Measurements from ENCODE around the gene ANKRD30A.

Gene ANKRD30A

DNA sequence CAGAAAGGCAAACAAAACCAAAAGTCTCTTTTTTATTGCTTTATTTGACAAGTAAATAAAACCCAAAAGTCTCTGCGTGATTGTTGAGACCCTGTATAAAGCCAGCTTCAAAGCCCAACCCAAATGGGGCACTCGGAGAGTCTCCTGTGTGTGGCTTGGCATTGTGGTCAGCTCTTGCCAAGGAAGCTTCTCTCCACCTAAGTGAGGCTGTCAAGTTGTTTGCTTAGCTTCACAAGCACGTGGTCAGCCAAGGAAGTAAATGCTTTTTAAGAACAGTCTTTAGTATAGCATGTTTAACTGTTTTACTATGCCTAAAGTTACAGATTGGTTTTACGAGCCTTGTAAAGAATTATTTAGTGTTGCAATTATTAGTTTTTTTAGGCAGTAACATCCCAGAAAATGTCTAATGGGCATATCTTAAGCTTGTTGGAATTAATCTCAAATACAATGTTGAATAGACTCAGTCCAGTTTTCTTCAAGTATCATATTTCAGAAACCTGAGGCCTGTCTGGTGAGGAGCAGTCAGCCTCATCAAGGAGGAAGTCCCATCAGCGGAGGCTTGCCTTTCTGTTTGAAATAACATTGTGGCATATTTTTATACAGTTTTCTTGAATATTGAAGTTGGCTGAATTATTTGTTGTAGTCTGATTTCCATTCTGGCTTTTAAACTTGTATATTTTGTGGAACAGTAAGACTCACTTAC is 144.3 kb downstream of the ANKRD30A start:
- Histone ChIP-seq H3K4me3 (ENCODE audit: low read length) (no peak overlapping the region), H3K9ac (ENCODE audit: low read length) (no peak overlapping the region), H3K4me1 (ENCODE audit: control insufficient read depth, insufficient read depth, low read length) (no peaks in the 10 kb centered on the region), H3K9me3 (ENCODE audit: control insufficient read depth, low read length) (no peaks in the 10 kb centered on the region), H3K27me3 (replicated peaks; ENCODE audit: control insufficient read depth, insufficient read depth, low read length) (no peaks in the 10 kb centered on the region), H3K36me3 (ENCODE audit: control insufficient read depth, insufficient read depth, low read length, severe bottlenecking) (no peaks in the 10 kb centered on the region)
- no peak for DNase-seq (ENCODE audit: low read depth)

- Histone ChIP-seq H3K4me1 (ENCODE audit: control insufficient read depth, insufficient read depth, low read length) (no peaks in the 10 kb centered on the region), H3K27me3 (replicated peaks; ENCODE audit: control insufficient read depth, insufficient read depth, low read length) (no peaks in the 10 kb centered on the region), H3K4me3 (ENCODE audit: low read length) (no peak overlapping the region), H3K36me3 (ENCODE audit: control insufficient read depth, insufficient read depth, low read length, severe bottlenecking) (no peaks in the 10 kb centered on the region), H3K9me3 (ENCODE audit: control insufficient read depth, low read length) (no peaks in the 10 kb centered on the region), H3K9ac (ENCODE audit: low read length) (no peak overlapping the region)
- DNase-seq (ENCODE audit: low read depth) = no peak
These were observed 149.9 kb downstream of the ANKRD30A start for GRCh38 chr10:37275216-37275777.

GRCh38 chr10:37285063-37285462 is 159.7 kb downstream of the ANKRD30A start:
- H3K36me3 ChIP-seq (ENCODE audit: control insufficient read depth, insufficient read depth, low read length, severe bottlenecking) = no peaks in the 10 kb centered on the region
- no peak overlapping the region for H3K9ac ChIP-seq (ENCODE audit: low read length)
- H3K4me3 ChIP-seq (ENCODE audit: low read length) = no peak overlapping the region
- H3K9me3 ChIP-seq (ENCODE audit: control insufficient read depth, low read length) = no peaks in the 10 kb centered on the region
- H3K4me1 ChIP-seq (ENCODE audit: control insufficient read depth, insufficient read depth, low read length) = no peaks in the 10 kb centered on the region
- no peaks in the 10 kb centered on the region for H3K27me3 ChIP-seq (replicated peaks; ENCODE audit: control insufficient read depth, insufficient read depth, low read length)
- no peak for DNase-seq (ENCODE audit: low read depth)

GRCh38 chr10:37289833-37290464 is 164.6 kb downstream of the ANKRD30A start:
- no peak overlapping the region for H3K9ac ChIP-seq (ENCODE audit: low read length)
- H3K9me3 ChIP-seq (ENCODE audit: control insufficient read depth, low read length) = peaks cover 4% of the 10 kb centered on the region
- no peak overlapping the region for H3K4me3 ChIP-seq (ENCODE audit: low read length)
- no peaks in the 10 kb centered on the region for H3K36me3 ChIP-seq (ENCODE audit: control insufficient read depth, insufficient read depth, low read length, severe bottlenecking)
- H3K27me3 ChIP-seq (replicated peaks; ENCODE audit: control insufficient read depth, insufficient read depth, low read length) = no peaks in the 10 kb centered on the region
- H3K4me1 ChIP-seq (ENCODE audit: control insufficient read depth, insufficient read depth, low read length) = no peaks in the 10 kb centered on the region
- no peak for DNase-seq (ENCODE audit: low read depth)

DNA sequence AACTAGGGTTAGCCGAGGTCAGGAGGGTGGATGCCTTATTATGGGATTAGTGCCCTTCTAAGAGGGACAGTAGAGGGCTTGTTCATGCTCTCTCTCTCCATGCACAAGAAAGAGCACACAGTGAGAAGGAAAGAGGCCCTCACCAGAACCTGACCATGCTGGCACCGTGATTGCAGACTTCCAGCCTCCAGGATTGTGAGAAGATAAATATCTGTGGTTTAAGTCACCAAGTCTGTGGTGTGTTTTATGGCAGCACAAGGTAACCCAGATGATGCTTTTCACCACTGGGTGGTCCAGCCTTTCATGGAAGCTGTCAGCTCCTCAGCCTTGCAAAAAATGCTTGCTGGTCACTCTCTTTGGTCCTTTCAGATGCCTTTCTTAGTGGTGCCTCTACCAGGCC is 175.9 kb downstream of the ANKRD30A start:
- Histone ChIP-seq H3K9me3 (ENCODE audit: control insufficient read depth, low read length) (no peaks in the 10 kb centered on the region), H3K4me3 (ENCODE audit: low read length) (no peak overlapping the region), H3K36me3 (ENCODE audit: control insufficient read depth, insufficient read depth, low read length, severe bottlenecking) (no peaks in the 10 kb centered on the region), H3K4me1 (ENCODE audit: control insufficient read depth, insufficient read depth, low read length) (no peaks in the 10 kb centered on the region), H3K9ac (ENCODE audit: low read length) (no peak overlapping the region), H3K27me3 (replicated peaks; ENCODE audit: control insufficient read depth, insufficient read depth, low read length) (no peaks in the 10 kb centered on the region)
- no peak for DNase-seq (ENCODE audit: low read depth)

GRCh38 chr10:37304036-37304435 is 178.6 kb downstream of the ANKRD30A start:
- no peak for DNase-seq (ENCODE audit: low read depth)
- Histone ChIP-seq H3K36me3 (ENCODE audit: control insufficient read depth, insufficient read depth, low read length, severe bottlenecking) (no peaks in the 10 kb centered on the region), H3K4me3 (ENCODE audit: low read length) (no peak overlapping the region), H3K4me1 (ENCODE audit: control insufficient read depth, insufficient read depth, low read length) (no peaks in the 10 kb centered on the region), H3K9me3 (ENCODE audit: control insufficient read depth, low read length) (no peaks in the 10 kb centered on the region), H3K27me3 (replicated peaks; ENCODE audit: control insufficient read depth, insufficient read depth, low read length) (no peaks in the 10 kb centered on the region), H3K9ac (ENCODE audit: low read length) (no peak overlapping the region)

DNA sequence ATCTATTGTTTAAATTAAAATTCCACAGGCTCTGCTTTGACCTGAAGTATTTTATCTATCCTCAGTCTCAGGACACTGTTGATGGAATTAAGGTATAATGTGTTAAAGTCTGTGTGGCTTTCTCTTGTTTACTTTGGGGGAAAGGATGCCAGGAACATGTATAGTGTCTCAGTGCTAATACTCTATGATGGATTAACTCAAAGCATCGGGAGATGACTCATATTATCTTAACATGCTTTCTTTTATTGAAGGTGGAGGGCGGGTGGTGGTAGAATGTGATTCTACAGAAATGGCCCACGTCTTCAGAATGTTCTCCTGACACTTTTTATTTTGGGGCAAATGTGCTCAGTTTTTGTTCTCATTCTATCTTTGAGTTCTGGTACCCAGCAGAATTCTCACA is 189.0 kb downstream of the ANKRD30A start:
- no peak for DNase-seq (ENCODE audit: low read depth)
- Histone ChIP-seq H3K9ac (ENCODE audit: low read length) (no peak overlapping the region), H3K4me1 (ENCODE audit: control insufficient read depth, insufficient read depth, low read length) (no peaks in the 10 kb centered on the region), H3K27me3 (replicated peaks; ENCODE audit: control insufficient read depth, insufficient read depth, low read length) (no peaks in the 10 kb centered on the region), H3K4me3 (ENCODE audit: low read length) (no peak overlapping the region), H3K36me3 (ENCODE audit: control insufficient read depth, insufficient read depth, low read length, severe bottlenecking) (no peaks in the 10 kb centered on the region), H3K9me3 (ENCODE audit: control insufficient read depth, low read length) (no peaks in the 10 kb centered on the region)

GRCh38 chr10:37314862-37315261 is 189.5 kb downstream of the ANKRD30A start:
- Histone ChIP-seq H3K36me3 (ENCODE audit: control insufficient read depth, insufficient read depth, low read length, severe bottlenecking) (no peaks in the 10 kb centered on the region), H3K4me3 (ENCODE audit: low read length) (no peak overlapping the region), H3K4me1 (ENCODE audit: control insufficient read depth, insufficient read depth, low read length) (no peaks in the 10 kb centered on the region), H3K27me3 (replicated peaks; ENCODE audit: control insufficient read depth, insufficient read depth, low read length) (no peaks in the 10 kb centered on the region), H3K9me3 (ENCODE audit: control insufficient read depth, low read length) (peaks cover 2% of the 10 kb centered on the region), H3K9ac (ENCODE audit: low read length) (no peak overlapping the region)
- no peak for DNase-seq (ENCODE audit: low read depth)

- H3K9ac ChIP-seq (ENCODE audit: low read length) = no peak overlapping the region
- H3K27me3 ChIP-seq (replicated peaks; ENCODE audit: control insufficient read depth, insufficient read depth, low read length) = no peaks in the 10 kb centered on the region
- H3K4me3 ChIP-seq (ENCODE audit: low read length) = no peak overlapping the region
- peaks cover 4% of the 10 kb centered on the region for H3K9me3 ChIP-seq (ENCODE audit: control insufficient read depth, low read length)
- DNase-seq (ENCODE audit: low read depth) = no peak
- H3K36me3 ChIP-seq (ENCODE audit: control insufficient read depth, insufficient read depth, low read length, severe bottlenecking) = no peaks in the 10 kb centered on the region
- no peaks in the 10 kb centered on the region for H3K4me1 ChIP-seq (ENCODE audit: control insufficient read depth, insufficient read depth, low read length)
These were observed 219.0 kb downstream of the ANKRD30A start for GRCh38 chr10:37344413-37344812.

DNA sequence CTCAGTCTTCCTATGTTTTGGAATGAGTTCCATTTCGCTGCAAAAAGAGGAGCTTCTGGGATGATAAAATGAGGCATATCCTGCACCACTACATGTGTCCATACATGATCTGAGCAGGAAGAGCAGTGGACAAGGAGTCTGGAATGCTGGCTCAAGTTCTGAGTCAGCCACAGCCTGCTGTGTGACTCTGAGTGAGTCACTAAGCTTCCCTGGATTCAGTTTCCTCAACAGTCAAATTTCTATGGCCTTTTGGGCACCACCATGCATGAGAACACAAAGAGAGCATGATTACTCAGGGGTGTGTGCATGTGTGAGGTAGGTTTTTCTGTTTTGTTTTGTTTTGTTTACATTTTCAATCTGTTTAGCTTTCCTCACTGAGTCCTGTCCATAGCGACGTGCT is 254.6 kb downstream of the ANKRD30A start:
- H3K4me3 ChIP-seq (ENCODE audit: low read length) = no peak overlapping the region
- no peaks in the 10 kb centered on the region for H3K4me1 ChIP-seq (ENCODE audit: control insufficient read depth, insufficient read depth, low read length)
- no peaks in the 10 kb centered on the region for H3K9me3 ChIP-seq (ENCODE audit: control insufficient read depth, low read length)

DNA sequence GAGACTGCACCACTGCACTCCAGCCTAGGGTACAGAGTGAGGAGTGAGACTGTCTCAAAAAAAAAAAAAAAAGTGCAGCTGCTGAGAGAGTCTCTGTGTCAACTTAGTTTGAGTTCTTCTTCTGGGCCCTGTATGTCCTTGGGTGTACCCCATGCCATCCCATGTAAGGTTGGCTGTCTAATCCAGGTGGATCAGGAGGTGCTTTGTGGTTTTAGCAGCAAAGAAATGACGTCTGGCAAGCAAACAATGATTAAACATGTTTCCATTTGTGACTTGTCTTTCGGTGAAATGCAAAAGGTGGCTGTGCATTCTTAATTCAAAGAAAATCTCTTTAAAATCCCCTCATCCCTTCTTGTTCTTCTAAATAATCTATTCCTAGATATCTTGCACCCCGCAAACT is 255.9 kb downstream of the ANKRD30A start:
- no peaks in the 10 kb centered on the region for H3K9me3 ChIP-seq (ENCODE audit: control insufficient read depth, low read length)
- no peaks in the 10 kb centered on the region for H3K4me1 ChIP-seq (ENCODE audit: control insufficient read depth, insufficient read depth, low read length)
- H3K4me3 ChIP-seq (ENCODE audit: low read length) = no peak overlapping the region
- no peaks in the 10 kb centered on the region for H3K36me3 ChIP-seq (ENCODE audit: control insufficient read depth, insufficient read depth, low read length, severe bottlenecking)
- no peaks in the 10 kb centered on the region for H3K27me3 ChIP-seq (replicated peaks; ENCODE audit: control insufficient read depth, insufficient read depth, low read length)
- no peak overlapping the region for H3K9ac ChIP-seq (ENCODE audit: low read length)
- DNase-seq (ENCODE audit: low read depth) = no peak

More for the DNA sequence above, 254.6 kb downstream of the ANKRD30A start:
- Histone ChIP-seq H3K9ac (ENCODE audit: low read length) (no peak overlapping the region), H3K36me3 (ENCODE audit: control insufficient read depth, insufficient read depth, low read length, severe bottlenecking) (no peaks in the 10 kb centered on the region), H3K27me3 (replicated peaks; ENCODE audit: control insufficient read depth, insufficient read depth, low read length) (no peaks in the 10 kb centered on the region)
- DNase-seq (ENCODE audit: low read depth) = no peak

All from adipocyte (in vitro differentiated cells).